ENCODE results near the gene CEP112.
"Not testable (repeated sequence)": the region's sequence is repeated elsewhere in the genome, so short reads cannot be mapped to it uniquely, and the experiment has no call there.

The CEP112 gene

DNA sequence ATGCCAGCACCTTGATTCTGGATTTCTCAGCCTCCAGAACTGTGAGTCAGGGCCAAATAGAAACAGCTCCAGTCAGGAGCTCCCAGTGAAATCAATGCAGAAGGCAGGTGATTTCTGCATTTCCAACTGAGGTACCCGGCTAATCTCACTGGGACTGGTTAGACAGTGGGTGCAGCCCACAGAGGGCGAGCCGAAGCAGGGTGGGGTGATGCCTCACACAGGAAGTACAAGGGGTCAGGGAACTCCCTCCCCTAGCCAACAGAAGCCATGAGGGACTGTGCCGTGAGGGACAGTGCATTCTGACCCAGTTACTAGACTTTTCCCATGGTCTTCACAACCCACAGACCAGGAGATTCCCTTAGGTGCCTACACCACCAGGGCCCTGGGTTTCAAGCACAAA lies 36.9 kb downstream of the CEP112 start:
- DNase-seq (ENCODE audit: low read depth in 2 of 2): not testable (repeated sequence)

DNA sequence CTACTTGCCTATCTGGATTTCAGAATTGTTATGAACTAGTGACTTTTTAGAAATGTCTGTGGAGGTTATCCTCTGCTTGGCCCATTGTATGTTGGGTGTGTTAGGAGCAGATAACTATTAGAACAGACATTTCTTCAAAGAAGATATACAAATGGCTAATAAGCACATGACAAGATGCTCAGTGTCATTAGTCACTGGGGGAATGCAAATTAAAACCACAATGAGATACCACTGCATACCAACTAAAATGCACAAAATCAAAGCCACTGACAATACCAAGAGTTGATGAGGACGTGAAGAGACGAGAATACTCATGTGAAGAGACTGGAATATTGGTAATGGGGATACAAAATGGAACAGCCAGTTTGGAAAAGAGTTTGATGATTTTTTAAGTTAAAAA lies 39.2 kb downstream of the CEP112 start:
- DNase-seq (ENCODE audit: low read depth in 2 of 2): no peak

DNA sequence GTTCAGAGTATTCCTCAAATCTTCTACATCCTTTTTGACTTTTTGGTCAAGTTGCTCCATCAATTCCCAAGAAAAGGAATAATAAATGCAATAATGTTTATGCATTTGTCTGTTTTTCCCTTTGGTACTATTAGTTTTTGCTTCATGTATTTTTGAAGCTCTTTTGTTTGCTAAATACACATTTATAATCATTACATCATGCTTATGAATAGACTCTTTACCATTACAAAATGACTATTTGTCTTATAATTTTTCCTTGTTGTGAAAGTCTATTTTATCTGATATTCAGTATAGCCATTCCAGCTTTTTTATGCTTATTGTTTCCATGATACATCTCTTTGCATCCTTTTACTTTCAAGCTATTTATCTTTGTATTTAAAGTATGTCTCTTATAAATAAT lies 41.2 kb downstream of the CEP112 start:
- no peak for DNase-seq (ENCODE audit: low read depth in 2 of 2)

DNA sequence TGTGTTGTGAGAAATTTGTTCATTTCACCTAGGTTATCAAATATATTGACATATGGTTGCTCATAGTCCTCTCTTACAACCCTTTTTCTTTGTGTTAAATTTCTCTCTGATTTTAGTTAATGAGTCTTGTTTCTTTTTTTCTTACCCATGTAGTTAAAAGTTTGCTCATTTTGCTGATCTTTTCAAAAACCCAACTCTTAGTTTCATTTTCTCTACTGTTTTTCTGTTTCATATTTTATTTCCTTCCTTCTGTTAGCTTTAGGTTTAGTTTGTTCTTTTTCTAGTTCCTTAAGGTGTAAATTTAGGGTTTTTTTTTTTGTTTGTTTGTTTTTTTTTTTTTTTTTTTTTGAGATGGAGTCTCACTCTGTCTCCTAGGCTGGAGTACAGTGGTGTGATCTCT lies 42.4 kb downstream of the CEP112 start:
- DNase-seq (ENCODE audit: low read depth in 2 of 2): no peak

DNA sequence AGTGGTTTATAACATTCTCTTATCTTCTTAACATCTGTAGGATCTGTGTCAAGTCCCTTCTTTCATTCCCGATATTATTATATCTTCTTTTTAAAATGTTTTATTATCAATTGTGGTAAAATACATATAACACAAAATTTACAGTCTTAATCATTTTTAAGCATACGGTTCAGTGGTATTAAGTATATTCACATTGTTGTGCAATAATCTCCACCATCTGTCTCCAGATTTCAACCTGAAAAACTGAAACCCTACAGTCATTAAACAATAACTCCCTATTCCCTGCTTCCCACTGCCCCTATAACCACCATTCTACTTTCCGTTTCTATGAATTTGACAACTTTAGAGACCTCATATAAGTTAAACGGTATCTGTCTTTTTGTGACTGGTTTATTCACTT lies 45.5 kb downstream of the CEP112 start:
- no peak for DNase-seq (ENCODE audit: low read depth in 2 of 2)

DNA sequence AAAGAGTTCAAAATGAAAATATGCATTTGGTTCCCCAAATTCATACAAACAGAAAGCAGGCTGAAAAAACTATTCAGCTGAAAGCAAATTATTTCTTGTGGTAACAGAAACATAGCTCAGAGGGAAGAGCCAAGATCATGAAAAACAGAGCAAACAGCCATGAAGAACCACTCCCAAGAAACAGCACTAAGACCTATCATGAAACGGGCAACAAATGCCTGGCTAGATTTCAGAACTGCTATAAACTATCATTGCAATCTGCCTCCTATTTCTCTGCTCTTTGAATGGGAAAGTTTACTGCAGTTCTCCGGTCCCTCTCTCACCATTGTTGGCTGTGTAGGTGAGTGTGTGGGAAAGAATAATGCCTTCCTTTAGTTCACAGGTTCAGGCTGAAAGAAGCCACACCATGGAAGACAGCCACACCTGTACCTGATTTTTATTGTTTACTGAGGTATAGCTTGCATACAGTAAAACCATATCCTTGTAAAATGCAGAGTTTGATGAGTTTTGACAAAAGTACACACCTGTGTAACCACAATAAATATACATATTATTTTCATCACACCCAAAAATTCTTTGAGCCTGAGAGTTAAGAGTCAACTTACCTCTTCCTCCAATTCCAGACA lies 48.2 kb downstream of the CEP112 start:
- DNase-seq (ENCODE audit: low read depth in 2 of 2): no peak

DNA sequence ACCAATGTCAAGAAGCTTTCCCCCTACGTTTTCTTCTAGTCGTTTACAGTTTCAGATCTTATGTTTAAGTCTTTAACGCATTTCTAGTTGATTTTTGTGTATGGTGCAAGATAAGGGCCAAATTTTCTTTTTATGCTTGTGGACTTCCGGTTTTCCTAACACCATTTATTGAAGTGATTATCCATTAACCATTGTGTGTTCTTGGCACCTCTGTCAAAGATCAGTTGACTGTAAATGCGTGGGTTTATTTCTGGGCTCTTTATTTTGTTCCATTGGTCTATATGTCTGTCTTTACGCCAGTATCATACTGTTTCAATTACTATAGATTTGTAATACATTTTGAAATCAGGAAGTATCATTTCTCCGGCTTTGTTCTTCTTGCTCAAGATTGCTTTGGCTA lies 49.5 kb downstream of the CEP112 start:
- DNase-seq (ENCODE audit: low read depth in 2 of 2): no peak

DNA sequence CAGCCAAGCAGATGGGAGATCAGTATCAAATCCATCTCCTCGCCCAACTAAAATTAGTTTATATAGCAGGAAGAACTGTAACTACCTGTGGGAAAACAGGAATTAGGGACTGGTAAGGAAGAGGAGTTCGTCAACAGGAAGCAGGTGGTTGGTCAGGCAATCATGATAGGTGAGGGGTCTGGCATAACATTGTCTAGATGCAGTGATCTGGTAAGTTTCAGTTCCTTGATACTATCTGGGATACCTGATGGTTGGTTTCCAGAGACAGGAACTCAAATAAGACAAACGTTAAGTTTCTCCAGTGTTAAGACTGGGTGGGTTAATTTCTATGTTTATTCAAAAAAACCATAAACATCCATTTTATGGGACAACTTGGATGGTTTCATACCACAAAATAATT lies 53.8 kb downstream of the CEP112 start:
- DNase-seq (ENCODE audit: low read depth in 2 of 2): no peak

DNA sequence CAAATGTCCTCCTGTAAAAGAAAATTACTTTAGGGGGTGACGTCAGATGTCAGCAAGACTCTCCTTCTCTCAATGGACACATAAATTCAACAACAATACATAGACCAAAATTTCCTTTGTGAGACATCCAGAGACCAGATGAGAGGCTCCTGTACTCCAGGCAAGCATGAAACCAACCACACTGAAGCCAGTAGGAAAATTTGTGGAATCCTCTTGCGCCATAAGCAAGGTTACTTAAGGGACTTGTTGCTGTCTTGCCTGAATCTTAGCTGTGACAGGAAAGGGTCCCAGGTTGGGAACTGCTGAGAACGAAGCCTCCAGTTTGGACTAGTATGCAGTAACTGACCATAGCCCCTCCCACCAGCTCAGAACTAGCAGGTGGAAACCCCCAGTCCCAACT lies 56.0 kb downstream of the CEP112 start:
- DNase-seq (ENCODE audit: low read depth in 2 of 2): no peak

DNA sequence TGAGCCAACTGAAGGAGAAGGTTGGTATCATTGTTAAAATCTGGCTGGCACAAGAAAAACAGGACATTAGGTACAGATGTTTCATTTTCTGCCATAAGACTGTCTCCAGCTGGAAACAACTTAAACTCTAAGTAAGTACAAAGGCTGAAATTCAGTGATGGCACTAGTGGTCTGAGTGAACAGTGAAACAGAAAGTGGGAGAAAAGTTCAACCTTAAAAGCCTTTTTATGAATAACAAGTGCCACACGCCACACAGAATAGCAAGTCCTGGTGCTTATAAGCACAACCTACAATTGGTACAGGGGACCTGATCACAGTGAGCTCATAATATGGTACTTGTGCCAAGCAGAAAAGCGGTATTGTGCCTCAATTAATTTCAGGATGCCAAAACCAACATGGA lies 56.7 kb downstream of the CEP112 start:
- DNase-seq (ENCODE audit: low read depth in 2 of 2): no peak

DNA sequence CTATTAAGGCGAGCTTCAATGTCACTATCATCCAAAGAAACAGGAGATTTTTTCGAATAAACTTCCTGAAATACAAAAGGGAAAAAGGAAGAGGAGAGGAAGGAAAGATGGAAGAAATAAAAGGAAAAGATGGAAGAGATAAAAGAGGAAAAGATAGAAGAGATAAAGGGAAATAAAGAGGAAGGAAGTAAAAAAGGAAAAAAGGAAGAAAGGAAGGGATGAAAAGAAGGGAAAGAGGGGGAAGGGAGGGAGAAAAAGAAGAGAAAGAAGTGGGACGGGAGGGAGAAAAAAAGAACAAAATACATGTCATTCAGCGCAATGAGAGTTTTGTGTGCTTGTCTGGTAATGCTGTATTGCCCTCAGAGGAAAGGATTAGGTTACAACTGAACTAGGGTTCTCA lies 62.2 kb downstream of the CEP112 start:
- DNase-seq (ENCODE audit: low read depth in 2 of 2): no peak

DNA sequence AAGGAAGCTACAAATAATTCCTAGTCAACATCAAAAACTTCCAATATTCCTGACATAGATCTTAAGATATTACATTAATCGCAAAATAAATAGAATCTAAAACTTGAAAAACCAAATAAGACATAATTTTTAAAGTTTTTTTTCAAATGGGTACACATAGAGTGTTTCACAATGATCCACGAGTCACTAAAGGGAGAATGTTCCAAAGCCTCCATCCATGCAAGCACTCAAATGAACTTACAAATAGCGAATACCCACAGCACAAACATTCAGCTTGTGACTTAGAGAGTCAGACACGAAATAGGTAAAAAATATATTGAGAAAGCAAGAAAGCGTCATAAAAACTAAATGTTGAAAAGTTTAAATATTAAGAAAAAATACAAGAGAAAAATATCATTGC lies 65.7 kb downstream of the CEP112 start:
- DNase-seq (ENCODE audit: low read depth in 2 of 2): no peak

DNA sequence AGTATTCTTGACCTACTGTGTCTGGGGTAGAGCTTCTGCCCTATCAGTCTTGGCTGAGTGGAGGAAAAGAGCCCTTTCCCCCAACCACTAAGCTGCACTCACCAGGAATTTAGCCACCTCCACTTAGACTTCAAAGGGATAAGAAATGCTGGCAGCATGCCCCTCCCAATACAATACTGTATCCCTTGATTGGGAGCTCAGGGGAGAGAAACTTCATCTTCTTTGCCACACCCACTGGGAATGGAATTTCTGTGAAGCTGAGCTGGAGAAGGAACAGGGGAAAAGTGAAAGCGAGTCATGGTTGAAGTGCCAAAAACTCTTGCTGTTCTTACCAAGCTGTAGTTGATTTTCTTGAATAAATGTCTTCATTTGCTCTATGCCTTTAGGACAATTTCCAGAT lies 68.8 kb downstream of the CEP112 start:
- DNase-seq (ENCODE audit: low read depth in 2 of 2): no peak

DNA sequence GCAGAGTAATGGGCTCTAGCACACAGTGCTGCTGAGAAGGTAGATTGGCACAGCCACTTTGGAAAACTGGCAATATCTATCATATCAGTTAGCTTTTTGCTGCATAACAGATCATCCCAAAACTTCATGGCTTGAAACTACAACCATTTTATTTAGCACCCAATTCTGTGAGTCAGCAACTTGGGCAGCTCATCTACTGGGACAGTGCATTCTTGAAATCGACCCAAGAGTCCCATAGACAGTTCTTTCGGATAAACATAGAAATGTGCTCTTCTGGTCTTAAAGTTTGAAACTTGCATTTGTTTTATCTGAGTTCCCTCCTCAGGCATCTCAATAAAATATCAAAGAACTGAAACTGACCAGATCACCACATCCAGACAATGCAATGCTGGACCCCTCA lies 76.7 kb downstream of the CEP112 start:
- DNase-seq (ENCODE audit: low read depth in 2 of 2): no peak

DNA sequence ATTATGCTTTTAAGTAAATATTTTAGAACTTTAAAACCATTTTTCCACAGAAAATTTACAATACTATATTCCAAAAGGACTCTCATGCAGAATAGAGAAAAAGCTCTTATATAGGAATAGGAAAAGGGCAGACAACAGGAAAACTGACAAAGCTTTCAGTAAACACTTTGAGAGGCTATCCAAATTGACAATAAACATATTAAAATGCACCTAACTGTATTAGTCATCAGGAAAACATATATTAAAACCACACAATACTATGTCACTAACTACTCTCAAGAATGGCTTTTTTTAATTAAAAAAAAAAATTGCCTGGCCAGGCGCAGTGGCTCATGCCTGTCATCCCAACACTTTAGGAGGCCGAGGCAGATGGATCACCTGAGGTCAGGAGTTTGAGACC lies 77.3 kb downstream of the CEP112 start:
- no peak for DNase-seq (ENCODE audit: low read depth in 2 of 2)

DNA sequence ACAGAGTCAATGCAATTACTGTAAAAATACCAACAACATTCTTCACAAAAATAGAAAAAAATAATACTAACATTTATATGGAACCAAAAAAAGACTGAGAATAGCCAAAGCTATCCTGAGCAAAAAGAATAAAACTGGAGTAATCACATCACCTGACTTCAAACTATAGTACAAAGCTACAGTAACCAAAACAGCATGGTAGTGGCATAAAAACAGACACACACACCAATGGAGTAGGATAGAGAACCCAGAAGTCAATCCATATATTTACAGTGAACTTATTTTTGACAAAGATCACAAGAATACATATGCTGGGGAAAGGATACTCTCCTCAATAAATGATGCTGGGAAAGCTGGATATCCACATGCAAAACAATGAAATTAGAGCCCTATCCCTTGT lies 84.2 kb downstream of the CEP112 start:
- no peak for DNase-seq (ENCODE audit: low read depth in 2 of 2)

DNA sequence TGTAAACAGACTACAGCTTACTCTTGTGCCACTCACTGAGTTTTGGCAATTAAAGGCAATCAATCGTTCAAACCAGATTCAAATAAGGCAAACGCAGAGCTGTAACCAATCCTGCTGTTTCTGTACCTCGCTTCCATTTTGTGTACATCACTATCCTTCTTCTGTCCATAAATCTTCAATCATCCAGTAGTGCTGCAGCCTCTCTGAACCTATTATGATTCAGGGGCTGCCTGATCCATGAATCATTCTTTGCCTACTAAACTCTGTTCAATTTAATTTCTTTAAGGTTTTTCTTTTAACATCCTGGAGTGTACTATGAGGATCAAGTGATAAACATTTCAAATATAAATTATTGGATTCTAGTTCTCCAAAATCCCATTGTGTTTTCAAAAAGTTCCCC lies 93.9 kb downstream of the CEP112 start:
- no peak for DNase-seq (ENCODE audit: low read depth in 2 of 2)

DNA sequence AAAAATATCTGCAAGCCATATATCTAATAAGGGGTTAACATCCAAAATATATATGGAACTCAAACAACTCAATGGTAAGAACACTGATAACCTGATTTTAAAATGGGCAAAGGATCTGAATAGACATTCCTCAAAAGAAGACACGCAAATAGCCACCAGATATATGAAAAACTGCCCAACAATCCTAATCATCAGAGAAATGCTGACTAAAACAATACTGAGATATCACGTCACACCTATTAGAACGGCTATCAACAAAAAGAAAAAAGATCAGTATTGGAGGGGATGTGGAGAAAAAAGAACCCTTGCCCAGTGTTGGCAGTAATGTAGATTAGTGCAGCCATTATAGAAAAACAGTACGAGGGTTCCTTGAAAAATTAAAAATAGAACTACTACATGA lies 97.2 kb downstream of the CEP112 start:
- DNase-seq (ENCODE audit: low read depth in 2 of 2): no peak

DNA sequence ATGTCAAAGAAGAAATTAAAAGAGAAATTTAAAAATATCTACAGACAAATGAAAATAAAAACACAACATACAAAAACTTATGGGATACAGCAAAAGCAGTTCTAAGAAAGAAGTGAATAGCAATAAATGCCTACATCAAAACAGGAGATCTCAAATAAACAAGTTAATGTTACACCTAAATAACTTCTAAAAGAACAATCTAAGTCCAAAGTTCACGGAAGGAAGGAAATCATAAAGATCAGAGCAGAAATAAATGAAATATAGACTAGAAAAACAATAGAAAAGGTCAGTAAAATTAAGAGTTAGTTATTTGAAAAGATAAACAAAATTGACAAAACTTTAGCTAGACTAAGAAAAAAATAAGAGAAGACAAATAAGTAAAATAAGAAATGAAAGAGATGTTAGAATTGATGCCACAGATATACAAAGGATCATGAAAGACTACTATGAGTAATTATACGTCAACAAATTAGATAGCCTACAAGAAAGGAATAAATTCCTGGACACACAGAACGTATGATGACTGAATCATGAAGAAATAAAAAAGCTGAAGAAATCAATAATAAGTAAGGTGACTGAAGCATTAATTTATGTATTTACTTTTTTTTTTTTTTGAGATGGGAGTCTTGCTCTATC lies 100.4 kb downstream of the CEP112 start:
- DNase-seq (ENCODE audit: low read depth in 2 of 2): no peak

DNA sequence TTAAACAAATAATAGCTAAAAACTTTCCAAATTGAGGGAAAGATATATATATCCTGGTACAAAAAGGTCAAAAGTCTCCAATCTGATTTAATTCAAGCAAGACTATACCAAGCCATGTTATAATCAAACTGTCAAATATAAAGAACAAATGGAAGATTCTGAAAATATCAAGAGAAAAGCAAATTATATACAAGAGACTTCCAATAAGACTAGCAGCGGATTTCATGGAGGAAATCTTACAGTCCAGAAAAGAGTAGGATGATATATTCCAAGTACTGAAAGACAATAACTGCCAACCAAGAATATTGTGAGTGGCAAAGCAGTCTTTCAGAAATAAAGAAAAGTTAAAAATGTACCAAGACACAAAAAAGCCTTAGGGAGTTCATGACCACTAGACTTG lies 102.2 kb downstream of the CEP112 start:
- DNase-seq (ENCODE audit: low read depth in 2 of 2): no peak

DNA sequence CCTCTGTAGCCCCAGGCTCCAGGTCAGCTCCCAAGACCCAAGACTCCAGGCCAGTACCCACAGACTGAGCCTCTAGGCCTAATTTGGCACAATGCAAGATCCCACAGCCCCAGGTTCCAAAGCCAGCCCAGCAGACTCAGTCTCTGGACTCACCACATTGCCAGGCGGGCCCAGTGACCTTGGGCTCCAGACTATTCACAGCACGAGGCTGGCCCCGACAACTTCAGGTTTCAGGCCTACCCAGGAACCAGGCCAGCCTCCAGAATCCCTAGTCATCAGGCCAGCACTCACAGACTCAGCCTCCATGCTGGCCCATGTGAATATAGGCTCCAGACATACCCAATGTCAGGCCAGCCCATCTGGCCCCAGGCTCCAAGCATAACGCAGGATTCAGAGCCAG lies 103.8 kb downstream of the CEP112 start:
- DNase-seq (ENCODE audit: low read depth in 2 of 2): no peak

DNA sequence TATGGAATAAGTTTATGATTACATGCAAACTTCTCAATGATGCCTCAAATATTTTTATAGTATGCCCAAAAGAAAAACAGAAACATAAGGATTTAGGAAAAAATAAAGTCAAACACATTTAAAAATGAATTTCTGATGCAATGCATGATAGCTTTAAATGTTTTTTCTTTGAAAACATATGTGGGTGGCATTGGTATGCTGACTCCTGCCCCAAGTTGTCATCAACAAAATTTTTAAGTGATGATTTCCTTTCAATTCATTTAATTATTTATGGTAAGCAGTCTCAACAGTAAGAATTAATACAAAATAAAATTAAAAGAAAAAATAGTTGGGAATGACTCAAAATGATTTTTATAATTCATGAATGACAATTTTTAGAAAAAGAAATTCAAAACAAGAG lies 104.9 kb downstream of the CEP112 start:
- DNase-seq (ENCODE audit: low read depth in 2 of 2): no peak

DNA sequence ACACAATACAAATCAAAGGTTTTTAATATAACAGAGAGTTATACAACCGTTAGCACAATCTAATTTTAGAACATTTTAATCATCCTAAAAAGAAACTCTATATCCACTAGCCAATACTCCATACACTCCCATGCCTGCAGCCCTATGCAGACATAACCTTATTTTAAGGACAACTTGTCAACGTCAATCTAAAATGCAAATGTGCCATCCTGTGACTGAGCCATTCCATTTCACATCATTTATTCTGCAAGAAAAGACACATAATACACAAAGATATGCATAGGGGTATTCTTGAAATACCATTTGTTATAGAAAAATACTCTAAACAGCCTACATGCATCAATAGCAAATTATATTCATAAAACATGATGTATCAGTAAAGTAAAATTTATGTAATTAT lies 106.7 kb downstream of the CEP112 start:
- DNase-seq (ENCODE audit: low read depth in 2 of 2): no peak

DNA sequence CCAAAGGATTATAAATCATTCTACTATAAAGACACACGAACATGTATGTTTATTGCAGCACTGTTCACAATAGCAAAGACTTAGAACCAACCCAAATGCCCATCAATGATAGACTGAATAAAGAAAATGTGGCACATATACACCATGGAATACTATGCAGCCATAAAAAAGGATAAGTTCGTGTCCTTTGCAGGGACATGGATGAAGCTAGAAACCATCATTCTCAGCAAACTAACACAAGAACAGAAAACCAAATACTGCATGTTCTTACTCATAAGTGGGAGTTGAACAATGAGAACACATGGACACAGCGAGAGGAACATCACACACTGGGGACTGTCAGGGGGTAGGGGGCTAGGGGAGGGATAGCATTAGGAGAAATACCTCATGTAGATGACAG lies 111.3 kb downstream of the CEP112 start:
- not testable (repeated sequence) for DNase-seq (ENCODE audit: low read depth in 2 of 2)
